GM18498 (cell line): Measurements from ENCODE around the gene LAMA2.

Experiments used
- ATAC-seq: cut with Tn5 transposase; IDR thresholded peaks from one replicate; pipeline ENCODE4 v1.9.1; 2021; ENCODE audit warnings: mild to moderate bottlenecking, moderate library complexity; ENCODE audit not compliant: unreplicated experiment

Gene LAMA2

DNA sequence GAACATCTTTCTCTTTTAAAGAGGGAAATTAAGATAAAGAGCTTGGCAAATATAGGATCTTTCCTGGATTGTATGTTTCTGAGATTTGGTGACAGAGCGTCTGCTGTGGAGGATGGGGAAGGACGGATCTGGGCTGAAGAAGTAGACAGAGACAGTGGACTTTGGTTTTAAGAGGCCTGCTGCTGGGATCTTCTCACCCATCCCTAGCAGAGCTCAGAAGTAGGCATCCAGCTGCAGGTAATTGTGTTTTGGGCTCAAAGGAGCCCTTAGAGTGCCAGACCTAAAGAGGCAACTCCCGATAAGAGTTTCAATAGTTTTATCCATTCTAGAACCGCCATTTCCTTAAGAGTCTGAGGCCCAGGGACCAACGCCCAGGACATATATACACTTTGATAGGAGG lies 20.8 kb downstream of the LAMA2 start:
- ATAC-seq, result no peak

DNA sequence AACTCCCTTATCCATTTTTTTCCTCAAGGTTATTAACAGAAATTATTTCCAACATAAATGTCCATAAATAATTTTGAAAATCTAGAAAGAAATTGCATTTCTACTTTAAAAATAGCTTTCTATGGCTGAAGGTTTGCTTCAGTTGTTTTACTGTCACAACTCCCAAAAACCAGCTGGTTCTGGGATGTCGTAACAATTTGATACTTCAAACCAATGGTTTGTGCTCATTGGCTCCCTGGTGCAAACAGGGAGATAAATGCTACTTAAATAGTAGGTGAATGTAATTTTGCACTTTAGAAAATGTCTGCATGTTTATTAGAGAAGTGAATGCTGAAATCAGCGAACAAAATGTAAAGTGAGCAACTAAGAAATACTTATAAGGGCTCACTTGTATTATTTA lies 31.1 kb downstream of the LAMA2 start:
- ATAC-seq, result no peak

DNA sequence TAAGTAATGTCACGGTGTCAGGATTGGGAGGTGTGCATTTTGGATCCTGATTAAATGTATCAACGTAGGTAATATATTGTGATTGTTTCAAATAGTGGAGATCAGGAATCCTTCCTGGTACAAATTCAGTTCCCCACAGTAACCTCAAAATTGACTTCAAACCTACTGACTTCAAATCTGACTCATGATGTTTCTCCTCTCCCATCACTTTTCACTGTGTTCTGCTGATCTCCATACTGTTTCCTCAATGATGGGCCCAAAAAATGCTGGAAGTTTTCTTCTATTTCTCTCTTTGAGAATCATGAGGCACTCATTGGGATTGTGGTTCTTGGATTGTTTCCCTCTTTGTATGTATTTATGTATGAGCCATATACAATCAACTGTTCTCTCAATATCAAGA lies 35.9 kb downstream of the LAMA2 start:
- no peak for ATAC-seq

DNA sequence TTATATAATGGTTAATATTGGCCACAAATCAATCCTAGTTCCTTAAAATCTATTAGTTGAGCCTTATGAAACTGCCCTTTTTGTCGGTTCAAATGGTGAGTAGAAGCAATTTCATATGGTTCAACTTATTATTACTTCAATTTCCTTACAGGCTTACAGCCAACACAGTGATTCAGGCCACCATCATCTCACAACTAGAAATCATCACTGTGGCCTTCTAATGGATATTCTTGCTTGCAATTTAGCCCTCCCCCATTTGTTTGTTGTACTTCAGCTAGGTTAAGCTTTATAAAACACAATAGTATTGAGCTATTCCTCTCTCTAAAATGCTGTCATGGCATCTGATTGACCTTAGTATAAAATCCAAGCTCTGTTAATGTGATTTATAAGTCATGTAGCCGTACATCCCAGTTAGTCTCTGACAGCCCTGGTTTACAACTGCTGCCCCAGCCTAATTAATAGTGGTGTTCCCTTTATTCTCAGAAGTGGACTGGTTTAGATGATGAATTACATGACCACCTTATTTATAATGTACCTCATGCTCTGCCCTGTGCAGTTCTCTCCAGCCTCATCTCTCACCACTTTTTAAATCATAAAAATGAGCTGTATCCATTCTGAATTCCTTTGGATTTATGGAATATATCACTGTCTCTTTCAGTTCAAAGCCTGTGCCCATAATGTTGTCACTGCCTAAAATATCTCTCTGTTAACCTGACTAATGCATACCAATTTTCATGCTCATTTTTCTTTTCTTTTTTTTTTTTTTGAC lies 36.7 kb downstream of the LAMA2 start:
- ATAC-seq, result no peak

DNA sequence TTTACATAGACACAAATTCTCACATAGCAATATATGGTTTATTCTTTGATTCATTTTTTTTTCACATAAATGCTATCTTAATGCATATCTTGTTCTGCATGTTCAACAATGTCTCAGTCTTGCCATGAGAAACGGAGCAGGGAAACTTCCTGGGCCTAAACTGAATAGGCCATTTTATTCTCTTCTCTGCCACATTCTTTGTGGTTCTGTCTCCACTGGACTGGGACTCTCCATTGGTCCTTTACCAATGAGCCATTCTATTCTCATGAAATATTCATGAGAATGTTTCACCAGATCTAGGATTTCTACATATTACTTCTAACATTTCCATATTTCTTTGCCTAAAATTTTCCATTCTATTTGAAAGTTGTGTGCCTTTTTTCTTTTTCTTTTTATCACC lies 42.8 kb downstream of the LAMA2 start:
- ATAC-seq, result no peak

DNA sequence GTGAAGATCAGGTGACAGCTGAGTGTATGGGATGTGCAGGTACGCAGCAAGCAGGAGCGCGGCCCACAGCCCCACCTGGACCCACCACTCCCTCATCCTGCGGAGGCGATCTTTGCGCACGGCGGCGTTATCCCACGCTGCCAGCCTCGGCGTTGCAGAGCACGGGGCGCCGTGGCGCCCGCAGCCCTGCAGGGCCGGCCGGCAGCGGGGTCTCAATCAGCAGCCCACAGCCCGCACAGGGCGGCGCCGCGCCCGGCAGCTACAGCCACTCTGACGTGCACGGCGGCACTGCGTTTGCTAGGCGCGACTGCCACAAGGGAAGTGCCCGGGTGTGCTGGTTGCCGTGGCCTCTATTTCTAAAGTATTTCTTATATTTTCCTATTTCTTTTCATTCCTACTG lies 46.9 kb downstream of the LAMA2 start:
- no peak for ATAC-seq

DNA sequence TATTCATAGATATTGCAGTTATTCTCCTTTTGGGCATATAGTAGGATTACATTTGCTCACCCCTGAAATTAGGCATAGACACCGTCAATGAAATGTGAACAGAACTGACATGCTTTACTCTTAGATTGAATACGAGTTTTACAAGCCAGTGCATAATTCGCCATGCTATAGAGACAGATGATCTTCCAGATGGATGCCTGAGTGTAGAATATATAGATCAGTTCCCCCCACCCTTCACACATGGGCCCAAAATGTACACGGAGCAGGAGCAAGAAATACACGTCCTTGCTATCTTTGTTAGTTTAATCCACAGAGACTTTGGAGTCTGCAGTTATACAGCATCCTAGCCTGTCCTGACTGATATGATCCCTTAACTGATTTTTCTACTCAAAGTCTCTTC lies 47.4 kb downstream of the LAMA2 start:
- ATAC-seq, result no peak

DNA sequence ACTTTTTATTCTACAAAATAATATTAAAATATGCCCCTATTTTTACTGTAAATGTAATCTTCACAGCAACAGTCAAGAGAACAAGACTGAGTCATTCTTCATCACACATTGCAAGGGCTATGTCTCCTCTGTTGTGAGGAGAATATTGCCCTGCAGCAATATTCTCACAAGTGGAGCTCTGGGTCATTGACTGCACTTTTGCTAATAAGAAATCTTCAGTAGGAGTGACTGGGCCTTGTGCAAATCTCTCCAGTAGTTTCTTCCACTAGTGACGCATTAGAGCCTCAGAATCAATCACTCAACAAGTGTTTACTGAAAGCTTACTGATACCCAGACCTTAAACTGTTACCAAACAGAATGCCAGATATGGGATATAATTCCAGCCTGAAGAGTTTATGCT lies 49.1 kb downstream of the LAMA2 start:
- no peak for ATAC-seq

DNA sequence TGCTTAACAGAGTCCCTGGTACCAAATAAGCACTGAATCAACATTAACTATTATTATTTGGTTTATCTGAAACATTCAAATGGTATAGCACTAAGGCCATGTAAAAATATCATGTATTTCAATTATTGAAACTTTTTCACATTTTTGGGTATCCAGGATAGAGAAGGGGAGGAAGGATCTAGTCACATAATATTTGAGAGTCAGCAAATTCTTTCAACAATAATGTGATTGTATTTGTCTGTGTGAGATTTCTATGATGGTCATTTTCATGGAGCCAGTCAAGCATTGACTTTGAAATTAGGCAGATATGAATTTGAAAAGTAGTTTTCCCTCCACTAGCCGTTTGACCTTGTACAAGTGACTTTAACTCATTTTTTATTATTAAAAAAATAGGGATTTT lies 67.9 kb downstream of the LAMA2 start:
- no peak for ATAC-seq

DNA sequence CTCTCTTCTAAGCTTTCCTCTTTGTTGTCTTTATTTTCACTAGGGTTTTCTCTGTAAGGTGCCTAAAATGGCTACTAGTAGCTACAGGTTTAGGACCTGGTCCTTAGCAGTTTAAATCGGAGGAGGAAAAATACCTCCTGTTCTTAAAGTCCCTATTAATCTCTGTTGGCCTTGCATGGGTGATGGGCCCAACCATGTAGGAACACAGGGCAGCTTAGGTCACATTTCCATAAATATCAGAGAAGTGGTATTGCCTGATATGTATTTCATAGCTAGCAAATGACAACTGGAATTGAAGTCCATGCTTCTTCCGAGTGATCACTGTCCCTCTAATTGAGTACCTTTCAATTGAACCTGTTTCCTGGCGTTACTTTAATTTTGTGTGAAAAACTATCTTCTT lies 70.0 kb downstream of the LAMA2 start:
- ATAC-seq, result no peak

DNA sequence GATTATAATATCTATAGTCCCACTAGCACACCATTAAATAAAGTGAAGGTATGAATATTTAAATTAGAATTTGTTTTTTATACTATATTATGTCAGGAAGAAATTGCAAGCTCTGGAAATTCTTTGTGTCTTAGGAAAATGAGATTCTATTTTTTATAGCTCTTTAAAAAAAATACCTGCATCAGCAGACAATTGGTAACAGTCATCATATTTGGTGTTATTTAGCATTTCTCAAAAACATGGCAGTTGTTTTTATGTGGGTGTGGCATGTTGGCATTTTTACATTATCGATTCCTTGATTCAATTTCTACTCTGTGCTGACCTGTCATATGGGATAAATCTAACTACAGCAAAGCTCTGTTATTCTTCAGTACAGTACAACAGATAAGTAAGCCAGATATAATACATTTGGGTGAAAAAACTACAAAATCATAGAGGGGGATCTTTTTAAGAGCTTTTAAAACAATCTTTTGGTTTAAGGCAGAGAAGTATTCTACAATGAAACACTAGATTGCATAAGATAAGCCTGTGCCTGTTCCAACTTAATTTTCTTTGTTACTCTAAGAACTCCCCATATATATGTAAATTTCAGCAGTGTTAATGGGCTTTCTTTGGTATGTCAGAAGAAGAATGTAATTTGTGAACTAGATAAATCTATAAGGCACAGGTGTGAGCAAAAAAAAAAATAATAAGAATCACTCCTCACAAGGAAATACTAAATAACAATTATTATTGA lies 71.5 kb downstream of the LAMA2 start:
- ATAC-seq, result no peak

DNA sequence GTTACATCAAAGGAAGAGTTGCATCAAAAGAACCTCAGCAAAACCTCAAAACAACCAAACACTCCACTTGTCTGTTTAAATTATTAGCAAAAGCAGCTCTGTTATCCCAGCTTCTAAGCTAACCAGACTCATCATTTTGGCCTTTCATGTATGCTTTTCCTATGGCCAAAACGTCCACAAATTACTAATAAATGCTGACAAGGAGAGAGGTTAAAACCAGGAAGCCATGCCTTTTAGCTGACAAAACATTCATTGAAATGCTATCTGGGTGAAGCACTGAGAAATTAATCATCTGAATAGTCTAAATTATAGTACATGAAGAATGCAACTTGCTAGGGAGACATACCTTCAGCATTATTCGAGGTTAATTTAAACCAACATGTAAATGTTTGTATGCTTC lies 80.6 kb downstream of the LAMA2 start:
- ATAC-seq, result no peak

DNA sequence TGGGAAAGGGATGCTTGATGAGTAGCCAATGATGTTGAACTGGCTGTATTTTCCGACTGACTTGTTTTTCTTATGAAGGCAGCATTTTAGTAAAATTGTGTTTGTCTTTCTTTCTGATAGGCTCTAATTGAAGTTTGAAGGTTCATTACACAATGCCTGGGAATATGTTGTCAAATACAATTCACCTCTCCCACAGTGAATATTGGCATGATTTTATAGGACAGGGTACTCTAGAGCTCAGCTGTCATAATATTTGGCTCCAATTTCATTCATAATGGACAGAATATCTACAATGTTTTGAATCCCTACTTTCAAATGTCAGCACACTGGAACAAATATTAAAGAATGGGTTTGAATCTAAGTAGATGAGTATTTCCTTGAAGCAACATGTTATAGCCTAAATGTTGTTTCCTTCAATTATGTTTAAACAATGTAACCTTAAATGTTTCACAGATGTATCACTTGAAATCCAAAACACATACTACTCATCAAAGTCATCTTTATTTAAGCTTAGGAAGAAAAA lies 81.4 kb downstream of the LAMA2 start:
- no peak for ATAC-seq

DNA sequence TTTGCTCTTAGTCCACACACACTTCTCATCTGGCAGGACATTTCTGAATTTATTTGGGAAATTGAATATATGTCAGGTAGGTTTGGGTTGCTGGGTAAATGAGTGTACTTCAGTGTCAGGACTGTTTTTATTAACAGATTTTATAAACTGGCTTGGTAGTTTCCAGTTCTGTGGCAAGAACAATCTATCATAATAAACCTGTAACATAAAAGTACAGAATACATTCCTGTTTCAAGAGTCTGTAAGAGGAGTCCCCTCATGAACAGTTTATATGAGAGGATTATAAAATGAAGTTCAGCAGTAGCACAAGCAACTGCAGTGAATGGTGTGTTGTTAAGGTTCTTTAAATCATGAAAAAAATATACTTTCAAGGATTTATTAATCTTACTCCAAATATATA lies 81.8 kb downstream of the LAMA2 start:
- ATAC-seq, result no peak

DNA sequence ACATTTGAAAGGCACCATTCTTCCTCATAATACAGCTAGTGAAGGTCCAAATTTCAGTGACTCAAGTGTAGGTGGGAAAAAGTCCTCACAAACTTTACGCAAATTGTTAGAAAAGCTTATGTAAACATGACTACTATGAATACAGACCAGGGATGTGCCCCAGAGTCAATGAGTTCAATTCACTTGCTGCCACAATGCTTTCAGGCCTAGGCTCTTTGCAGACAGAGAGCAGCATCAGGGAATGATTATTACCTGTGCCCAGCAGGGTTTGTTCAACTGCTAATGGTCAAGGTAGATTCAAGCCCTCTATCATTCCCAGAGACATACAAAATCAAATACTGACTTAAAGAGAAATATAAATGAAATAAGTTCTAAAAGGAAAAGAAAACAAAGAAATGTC lies 84.0 kb downstream of the LAMA2 start:
- ATAC-seq, result no peak

DNA sequence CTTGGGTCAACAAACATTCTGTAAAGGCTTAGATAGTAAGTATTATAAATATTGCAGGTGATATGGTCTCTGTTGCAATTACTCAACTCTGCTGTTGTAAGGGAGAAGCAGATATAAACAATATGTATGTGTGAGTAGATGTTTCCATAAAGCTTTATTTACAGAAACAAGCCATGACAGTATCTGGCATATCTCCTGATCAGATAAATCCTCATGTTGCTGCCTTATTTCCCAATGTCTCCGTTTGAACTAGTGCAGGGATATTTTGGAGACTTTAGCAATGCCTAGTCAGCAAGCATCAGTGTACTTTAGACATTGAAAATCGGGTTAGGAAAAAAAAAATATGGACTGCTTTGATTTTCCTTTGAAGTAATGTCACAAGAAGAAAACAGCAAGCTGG lies 96.1 kb downstream of the LAMA2 start:
- no peak for ATAC-seq

DNA sequence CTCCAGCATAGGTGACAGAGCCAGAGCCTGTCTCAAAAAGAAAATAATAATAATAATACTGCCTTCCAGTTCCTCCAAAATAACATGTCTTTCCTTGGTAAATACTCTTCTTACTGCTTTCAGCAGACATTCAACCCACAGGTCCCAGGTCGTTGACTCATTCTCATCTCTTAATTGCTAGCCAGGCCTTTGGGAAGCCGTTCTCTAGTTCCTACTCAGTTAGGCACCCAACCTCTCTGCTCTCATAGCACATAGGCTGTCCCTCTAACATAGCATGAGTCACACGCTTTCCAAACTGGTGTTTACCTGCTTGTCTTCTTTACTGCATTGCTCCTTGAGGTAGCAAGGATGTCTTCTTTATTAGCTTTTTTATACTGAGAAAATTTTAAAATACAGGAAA lies 98.8 kb downstream of the LAMA2 start:
- ATAC-seq, result no peak

DNA sequence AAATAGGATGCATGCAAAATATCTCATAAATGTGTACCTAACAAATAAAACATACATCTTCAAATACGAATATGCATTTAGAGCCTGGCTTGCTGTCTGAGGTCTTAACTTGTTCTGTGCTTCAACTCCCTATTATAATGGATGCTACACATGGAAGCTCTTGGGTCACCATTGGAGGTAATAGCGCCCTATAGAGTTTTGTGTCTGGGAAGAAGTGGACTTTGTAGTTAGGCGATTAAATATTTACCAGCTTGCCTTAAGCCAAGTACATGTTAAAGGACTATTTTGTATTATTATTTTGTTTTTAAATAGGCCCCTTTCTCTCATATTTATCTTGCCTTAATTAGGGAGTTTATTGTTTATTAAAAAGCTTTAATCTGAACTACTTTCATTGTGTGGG lies 107.4 kb downstream of the LAMA2 start:
- ATAC-seq, result no peak

DNA sequence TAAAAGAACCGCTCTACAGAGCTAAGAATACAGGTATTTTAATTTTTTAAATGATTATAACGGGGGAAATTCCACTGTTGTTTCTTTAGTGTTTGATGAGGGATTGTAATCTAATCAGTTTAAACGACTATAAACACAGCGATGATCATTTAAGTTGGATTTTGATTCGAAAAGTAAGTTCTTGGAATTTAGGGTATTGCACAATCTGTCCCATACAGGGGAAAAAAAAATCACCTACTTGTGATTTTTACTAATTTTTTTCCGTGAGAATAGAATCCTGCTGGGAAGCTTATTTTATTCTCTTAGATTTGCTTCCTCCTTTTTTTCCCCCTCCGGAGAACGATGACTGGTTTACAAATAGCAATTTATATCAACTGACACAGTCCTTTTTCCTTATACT lies 108.0 kb downstream of the LAMA2 start:
- no peak for ATAC-seq

DNA sequence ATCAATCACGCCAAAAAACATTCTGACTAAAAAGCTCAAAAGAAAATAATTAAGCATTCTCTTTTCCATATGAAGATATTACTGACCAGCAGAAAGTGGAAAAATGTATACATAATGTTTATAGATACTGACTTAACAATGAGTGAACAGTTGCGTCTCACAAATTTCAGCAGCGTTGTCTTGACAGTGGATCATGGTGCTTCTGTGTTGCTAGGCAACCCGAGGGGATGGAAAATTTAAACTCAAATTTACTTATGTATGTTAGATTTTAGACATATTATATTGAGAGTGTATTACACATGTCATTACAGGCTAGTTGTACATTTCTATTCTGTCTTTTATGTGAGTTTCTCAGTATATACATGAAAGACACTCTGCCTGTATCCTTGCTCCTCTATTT lies 110.2 kb downstream of the LAMA2 start:
- no peak for ATAC-seq

DNA sequence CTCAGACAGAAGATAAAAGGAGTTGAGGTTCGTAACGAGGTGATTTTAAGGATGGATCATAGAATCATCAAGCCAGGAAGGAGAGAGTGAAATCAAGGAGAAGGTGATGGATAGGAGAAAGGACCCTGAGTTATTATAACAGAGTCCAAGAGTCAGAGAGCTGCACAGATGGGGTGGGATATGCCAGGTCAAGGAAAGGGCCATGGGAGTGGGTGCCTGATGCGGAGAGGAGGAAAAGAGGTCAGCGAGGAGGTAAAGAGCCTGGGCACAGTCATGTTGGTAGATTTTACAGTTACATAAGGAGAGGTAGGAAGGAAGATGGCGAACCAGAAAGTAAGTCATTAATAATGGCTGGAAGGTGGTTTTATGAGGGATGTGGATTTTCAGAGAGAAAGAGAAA lies 114.9 kb downstream of the LAMA2 start:
- no peak for ATAC-seq

DNA sequence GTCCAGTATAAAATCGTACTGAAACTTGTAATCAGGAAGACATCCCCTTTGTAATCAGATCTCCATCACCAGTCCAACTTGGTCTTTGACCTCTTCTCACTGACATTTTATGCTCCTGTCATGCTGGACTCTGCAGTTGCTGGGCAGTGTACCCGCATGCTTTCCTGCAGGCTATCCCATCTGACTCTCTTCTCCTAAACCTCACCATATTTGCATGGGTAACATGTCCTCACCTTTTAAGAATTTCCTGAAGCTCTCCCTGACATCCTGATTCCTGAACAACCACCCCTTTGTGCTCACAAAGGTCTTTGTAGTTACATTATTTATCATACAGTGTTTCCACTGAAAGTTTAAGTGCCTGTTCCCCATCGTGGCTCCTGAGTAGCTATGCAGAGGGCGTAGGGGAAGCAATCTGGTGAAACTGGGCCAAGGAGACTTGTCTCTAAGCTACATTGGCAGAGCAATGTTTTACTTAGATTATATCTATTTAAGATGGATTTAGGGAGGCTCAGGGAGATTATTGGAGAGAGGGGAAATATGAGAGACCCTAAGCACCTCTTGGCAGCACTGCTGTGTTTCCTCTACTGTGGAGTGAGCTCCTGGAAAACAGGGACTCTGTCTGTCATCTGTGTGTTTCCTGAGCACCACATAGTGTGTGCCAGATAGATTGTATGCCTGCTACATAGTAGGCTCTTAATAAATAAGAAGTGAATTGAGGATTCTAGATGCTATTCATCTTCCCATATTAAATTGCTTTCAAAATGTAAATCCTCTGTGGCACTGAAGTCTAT lies 124.0 kb downstream of the LAMA2 start:
- ATAC-seq, result no peak
